ENCODE results near the gene RAB40B. TPM values are rescaled to one million over a fixed set of nuclear protein-coding genes. Genes with fewer than 3 reads are reported as not detected.

RAB40B gene
- total RNA-seq, 1 experiment from 2014 or later, result 22.1 TPM

- CTCF ChIA-PET, result no interaction called here
- RAD21 ChIA-PET (ENCODE audit: low non-redundant PET in 1 of 2, low total read pairs in 2 of 2, uncharacterized antibody in 2 of 2, unreplicated experiment in 2 of 2), result interaction anchor here in 1 of 2 experiments (0.8 kb wide), 1 partner anchor 101 kb away, joined by 4 read pairs; no protein-coding TSS in a partner anchor
- H3K79me2 ChIP-seq (ENCODE audit: insufficient read depth, low read length), result peaks cover 50% of the 10 kb centered on the region
- POLR2A ChIA-PET, result no interaction called here
- peak; percentile 95 for ATAC-seq
- no peak within 1 kb of the TSS for H2AFZ ChIP-seq (ENCODE audit: low read depth, low read length, poor library complexity, severe bottlenecking)
- no peaks in the 10 kb centered on the region for H3K9me2 ChIP-seq (ENCODE audit: insufficient read depth)
- peak; percentile 97 for TF ChIP-seq POLR2AphosphoS5 (IDR thresholded peaks at IDR 0.05; ENCODE audit: low read depth, low read length)
- TF ChIP-seq SIN3A (IDR thresholded peaks at IDR 0.05; ENCODE audit: low read depth), result peak; percentile 97
- TF ChIP-seq SP1 (IDR thresholded peaks at IDR 0.05; ENCODE audit: low read depth), result peak; percentile 81; the same call in 1 of the 2 replicates
- peak; percentile 47 for TF ChIP-seq ZBTB33 (IDR thresholded peaks at IDR 0.05; ENCODE audit: extremely low read depth, insufficient replicate concordance, low read length)
- TF ChIP-seq RAD21 (IDR thresholded peaks at IDR 0.05; ENCODE audit: low read depth), result no peak
- TF ChIP-seq EZH2phosphoT487 (IDR thresholded peaks at IDR 0.05; ENCODE audit: borderline replicate concordance), result no peak
- peak; percentile 63 for TF ChIP-seq YY1 (IDR thresholded peaks at IDR 0.05; ENCODE audit: extremely low read depth, insufficient replicate concordance, low read depth, low read length)
- peak; percentile 100 for TF ChIP-seq ZFX (IDR thresholded peaks at IDR 0.05)
- TF ChIP-seq POLR2A (IDR thresholded peaks at IDR 0.05; ENCODE audit: borderline replicate concordance, extremely low read depth, insufficient read depth, insufficient read length), result peak; percentile 83
- TF ChIP-seq, protein P1, sequence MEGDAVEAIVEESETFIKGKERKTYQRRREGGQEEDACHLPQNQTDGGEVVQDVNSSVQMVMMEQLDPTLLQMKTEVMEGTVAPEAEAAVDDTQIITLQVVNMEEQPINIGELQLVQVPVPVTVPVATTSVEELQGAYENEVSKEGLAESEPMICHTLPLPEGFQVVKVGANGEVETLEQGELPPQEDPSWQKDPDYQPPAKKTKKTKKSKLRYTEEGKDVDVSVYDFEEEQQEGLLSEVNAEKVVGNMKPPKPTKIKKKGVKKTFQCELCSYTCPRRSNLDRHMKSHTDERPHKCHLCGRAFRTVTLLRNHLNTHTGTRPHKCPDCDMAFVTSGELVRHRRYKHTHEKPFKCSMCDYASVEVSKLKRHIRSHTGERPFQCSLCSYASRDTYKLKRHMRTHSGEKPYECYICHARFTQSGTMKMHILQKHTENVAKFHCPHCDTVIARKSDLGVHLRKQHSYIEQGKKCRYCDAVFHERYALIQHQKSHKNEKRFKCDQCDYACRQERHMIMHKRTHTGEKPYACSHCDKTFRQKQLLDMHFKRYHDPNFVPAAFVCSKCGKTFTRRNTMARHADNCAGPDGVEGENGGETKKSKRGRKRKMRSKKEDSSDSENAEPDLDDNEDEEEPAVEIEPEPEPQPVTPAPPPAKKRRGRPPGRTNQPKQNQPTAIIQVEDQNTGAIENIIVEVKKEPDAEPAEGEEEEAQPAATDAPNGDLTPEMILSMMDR (IDR thresholded peaks at IDR 0.05 in 2 of 3, conservative IDR thresholded peaks at IDR 0.05 in 1 of 3; ENCODE audit: borderline replicate concordance in 1 of 3, insufficient read depth in 1 of 3, low read depth in 2 of 3, low read length in 2 of 3), result no peak
- TF ChIP-seq MAX (IDR thresholded peaks at IDR 0.05), result peak; percentile 92
- DNase-seq (ENCODE audit: low read depth, low spot score), result peak; percentile 94
- H3K27me3 ChIP-seq (ENCODE audit: insufficient read depth, low read length), result no peaks in the 10 kb centered on the region
- H3K36me3 ChIP-seq (ENCODE audit: control insufficient read depth in 1 of 2, insufficient read depth in 2 of 2, low read length in 2 of 2), result peaks cover 13 to 15% of the 10 kb centered on the region in 2 experiments
- BruUV-seq (replicated peaks), result no TSS peak
- intact Hi-C loops (cut with micrococcal nuclease), result loop anchor here (2.0 kb wide), 1 partner anchor 105 kb away; the partner anchor contains the start of gene TBCD
- no peaks in the 10 kb centered on the region for H3K9me3 ChIP-seq (ENCODE audit: control insufficient read depth in 1 of 2, insufficient read depth in 1 of 2, low read depth in 1 of 2, low read length in 2 of 2)
- H4K20me1 ChIP-seq (ENCODE audit: insufficient read depth), result peaks cover 24% of the 10 kb centered on the region; the same call in 1 of the 2 replicates
- H3K4me1 ChIP-seq (ENCODE audit: control insufficient read depth in 1 of 2, insufficient read depth in 2 of 2, low read length in 2 of 2), result peaks cover 11 to 27% of the 10 kb centered on the region in 2 experiments
- peak within 1 kb of the TSS; percentile 94 for H3K4me2 ChIP-seq (ENCODE audit: low read length)
- H3K9ac ChIP-seq (ENCODE audit: low read length), result peak within 1 kb of the TSS; percentile 98
- peak within 1 kb of the TSS; percentile 91 to 100 for H3K4me3 ChIP-seq (replicated peaks in 1 of 2; ENCODE audit: low read depth in 1 of 2, low read length in 2 of 2)
- H3K27ac ChIP-seq (ENCODE audit: low read depth, low read length), result peak within 1 kb of the TSS; percentile 86
Measured at GRCh38 chr17:82648165-82648668, 50.3 kb downstream of the RAB40B start, which contains the start of gene WDR45B. TSS of gene WDR45B (minus strand) at chr17:82648444. CDS start at chr17:82648340, 104 bp downstream.
